Measurements from ENCODE around the gene RRP9. TPM values are rescaled to one million over a fixed set of nuclear protein-coding genes. Genes with fewer than 3 reads are reported as not detected.

RRP9 gene
- total RNA-seq, 3 donors from 2014 or later (not counting 1 experiment from before 2014, with no cell fraction given) = 11.2 to 13.0 (median 12.7) TPM

- Mint-ChIP-seq H3K4me3 (peak overlapping the region; percentile 79), H3K4me1 (peaks cover 0 to 30% of the 10 kb centered on the region in 2 donors), H3K9me3 (no peaks in the 10 kb centered on the region), H3K36me3 (no peaks in the 10 kb centered on the region), H3K27me3 (ENCODE audit: low read depth in 2 of 2) (peaks cover 0 to 6% of the 10 kb centered on the region in 2 donors), H3K27ac (peak overlapping the region in 1 of 2 donors; percentile 69)
- no peak for DNase-seq
- no peak overlapping the region for H3K4me3 ChIP-seq (ENCODE audit: low read length)
- no peak for TF ChIP-seq CTCF (IDR thresholded peaks at IDR 0.05)
- peaks cover 18% of the 10 kb centered on the region for H3K4me1 ChIP-seq (ENCODE audit: control insufficient read depth, insufficient read depth, low read length)
- no peaks in the 10 kb centered on the region for H3K9me3 ChIP-seq (ENCODE audit: control insufficient read depth, insufficient read depth, low read length)
- no peaks in the 10 kb centered on the region for H3K36me3 ChIP-seq (ENCODE audit: control insufficient read depth, insufficient read depth, low read length)
- peaks cover 3% of the 10 kb centered on the region for H3K27me3 ChIP-seq (ENCODE audit: control insufficient read depth, insufficient read depth, low read length)
- intact Hi-C loops (cut with micrococcal nuclease) = no loop called here
- WGBS (ENCODE audit: insufficient coverage) = 94% methylated on average over 2 of the region's 2 CpGs
- ATAC-seq = no peak
- no peak overlapping the region for H3K27ac ChIP-seq (ENCODE audit: low read length)
These were observed 24.3 kb upstream of the RRP9 start for GRCh38 chr3:51966016-51966415.

GRCh38 chr3:51964521-51964920 lies 22.8 kb upstream of the RRP9 start:
- peaks cover 0 to 6% of the 10 kb centered on the region in 2 donors for H3K27me3 Mint-ChIP-seq (ENCODE audit: low read depth in 2 of 2)
- Histone ChIP-seq H3K4me1 (ENCODE audit: control insufficient read depth, insufficient read depth, low read length) (peaks cover 18% of the 10 kb centered on the region), H3K27me3 (ENCODE audit: control insufficient read depth, insufficient read depth, low read length) (peaks cover 3% of the 10 kb centered on the region), H3K36me3 (ENCODE audit: control insufficient read depth, insufficient read depth, low read length) (no peaks in the 10 kb centered on the region), H3K27ac (ENCODE audit: low read length) (no peak overlapping the region), H3K4me3 (ENCODE audit: low read length) (no peak overlapping the region), H3K9me3 (ENCODE audit: control insufficient read depth, insufficient read depth, low read length) (no peaks in the 10 kb centered on the region)
- no peak for TF ChIP-seq CTCF (IDR thresholded peaks at IDR 0.05)
- WGBS (ENCODE audit: insufficient coverage) = 95% methylated on average over 4 of the region's 4 CpGs
- no peaks in the 10 kb centered on the region for H3K36me3 Mint-ChIP-seq
- no peak overlapping the region for H3K4me3 Mint-ChIP-seq
- intact Hi-C loops (cut with micrococcal nuclease) = no loop called here
- H3K4me1 Mint-ChIP-seq = peaks cover 0 to 30% of the 10 kb centered on the region in 2 donors
- no peaks in the 10 kb centered on the region for H3K9me3 Mint-ChIP-seq
- DNase-seq (no peak), ATAC-seq (no peak)
- no peak overlapping the region for H3K27ac Mint-ChIP-seq

GRCh38 chr3:51963951-51964451 lies 22.3 kb upstream of the RRP9 start:
- Mint-ChIP-seq H3K4me1 (peaks cover 0 to 27% of the 10 kb centered on the region in 2 donors), H3K4me3 (no peak overlapping the region), H3K36me3 (no peaks in the 10 kb centered on the region), H3K27me3 (ENCODE audit: low read depth in 2 of 2) (peaks cover 0 to 6% of the 10 kb centered on the region in 2 donors), H3K9me3 (no peaks in the 10 kb centered on the region), H3K27ac (no peak overlapping the region)
- peaks cover 18% of the 10 kb centered on the region for H3K4me1 ChIP-seq (ENCODE audit: control insufficient read depth, insufficient read depth, low read length)
- ATAC-seq = no peak
- no peak overlapping the region for H3K4me3 ChIP-seq (ENCODE audit: low read length)
- WGBS (ENCODE audit: insufficient coverage) = 81% methylated on average over 12 of the region's 12 CpGs
- TF ChIP-seq CTCF (IDR thresholded peaks at IDR 0.05) = no peak
- H3K27me3 ChIP-seq (ENCODE audit: control insufficient read depth, insufficient read depth, low read length) = peaks cover 4% of the 10 kb centered on the region
- H3K9me3 ChIP-seq (ENCODE audit: control insufficient read depth, insufficient read depth, low read length) = no peaks in the 10 kb centered on the region
- no peak overlapping the region for H3K27ac ChIP-seq (ENCODE audit: low read length)
- no peaks in the 10 kb centered on the region for H3K36me3 ChIP-seq (ENCODE audit: control insufficient read depth, insufficient read depth, low read length)
- no peak for DNase-seq
- intact Hi-C loops (cut with micrococcal nuclease) = no loop called here
